ENCODE measurements around the gene RERGL. TPM values are rescaled to one million over a fixed set of nuclear protein-coding genes. Genes with fewer than 3 reads are reported as not detected.
"Not testable (repeated sequence)": the region's sequence is repeated elsewhere in the genome, so short reads cannot be mapped to it uniquely, and the experiment has no call there.

The RERGL gene
- total RNA-seq, 1 donor from 2014 or later: 2.0 TPM

DNA sequence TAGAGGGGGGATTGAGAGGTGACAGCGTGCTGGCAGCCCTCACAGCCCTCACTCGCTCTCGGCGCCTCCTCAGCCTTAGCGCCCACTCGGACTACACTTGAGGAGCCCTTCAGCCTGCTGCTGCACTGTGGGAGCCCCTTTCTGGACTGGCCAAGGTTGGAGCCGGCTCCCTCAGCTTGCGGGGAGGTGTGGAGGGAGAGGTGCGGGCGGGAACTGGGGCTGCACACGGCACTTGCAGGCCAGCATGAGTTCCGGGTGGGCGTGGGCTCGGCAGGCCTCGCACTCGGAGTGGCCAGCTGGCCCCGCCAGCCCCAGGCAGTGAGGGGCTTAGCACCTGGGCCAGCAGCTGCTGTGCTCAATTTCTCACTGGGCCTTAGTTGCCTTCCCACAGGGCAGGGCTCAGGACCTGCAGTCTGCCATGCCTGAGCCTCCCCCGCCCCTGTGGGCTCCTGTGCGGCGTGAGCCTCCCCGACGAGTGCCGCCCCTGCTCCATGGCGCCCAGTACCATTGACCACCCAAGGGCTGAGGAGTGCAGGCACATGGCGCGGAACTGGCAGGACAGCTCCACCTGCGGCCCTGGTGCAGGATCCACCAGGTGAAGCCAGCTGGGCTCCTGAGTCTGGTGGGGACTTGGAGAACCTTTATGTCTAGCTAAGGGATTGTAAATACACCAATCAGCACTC lies 49.8 kb downstream of the RERGL start:
- not testable (repeated sequence) for DNase-seq (ENCODE audit: low spot score in 2 of 2); FAIRE-seq

Other genes with a start within 250 kb of the RERGL start
- gene PIK3C2G, start 171.3 kb upstream of the RERGL start, total RNA-seq: 0.41 TPM

Data from frontal cortex (tissue), 4 donors.